K562 (cell line): ENCODE results near the gene ADAD1. TPM values are rescaled to one million over a fixed set of nuclear protein-coding genes. Genes with fewer than 3 reads are reported as not detected.

ENCODE experiments used
- ATAC-seq: fragments of 200-7000 bp; cut with Tn5 transposase; 3 replicates; pipeline ENCODE4 v1.9.1; 2020; ENCODE audit warnings: moderate library complexity
- BruUV-seq: library from RNA; stranded (reverse); fragments of 400-500 nt; replicated peaks from 2 replicates; lab custom pipeline; 2021; lab: Mats Ljungman, UMichigan
- CTCF ChIA-PET: fragments of 300-600 bp; formaldehyde crosslinking; extraction: SDS; loops from one replicate; lab custom pipeline; 2021; ENCODE audit warnings: low intra/inter-chr PET ratio; lab: Yijun Ruan, JAX
- POLR2A ChIA-PET: fragments of 300-600, 350-650 bp; sonication (Branson Sonifier 250); formaldehyde crosslinking; extraction: SDS; loops from one replicate; lab custom pipeline; 2021; ENCODE audit warnings: antibody characterized with exemption, inconsistent platforms; lab: Yijun Ruan, JAX
- DNase-seq, 4 experiments: peaks; one replicate each; pipeline versions ENCODE4 v3.0.0 to v3.0.0-alpha.2; 2011 to 2018; ENCODE audit warnings: low spot score in 3 of 4, mixed read lengths in 3 of 4; ENCODE audit errors: extremely low read depth in 1 of 4
- FAIRE-seq: peaks from 2 replicates; lab custom pipeline; 2011; peaks lifted over from hg19 to GRCh38; lab: Jason Lieb, UNC
- H2AFZ ChIP-seq: 2 replicates; pipeline ENCODE4 v1.6.0; 2011; ENCODE audit warnings: low read depth, low read length, control low read depth, inconsistent platforms
- H3K27ac ChIP-seq: fragments of 200-600 bp; 3 replicates; pipeline ENCODE4 v1.8.0; 2011; ENCODE audit warnings: low read depth, mild to moderate bottlenecking, control low read depth, inconsistent platforms, low read length, moderate library complexity, mixed read lengths; ENCODE audit errors: extremely low read depth
- H3K27me3 ChIP-seq, 2 experiments: fragments of 300-600 bp in 1 of 2; 2 replicates in 1 of 2; 3 replicates in 1 of 2; pipeline versions ENCODE4 v1.6.0 to v1.8.0; 2011; ENCODE audit warnings: inconsistent platforms in 2 of 2, low read length in 2 of 2, mild to moderate bottlenecking in 1 of 2, mixed read lengths in 1 of 2, moderate library complexity in 1 of 2; ENCODE audit not compliant: control insufficient read depth in 2 of 2, insufficient read depth in 2 of 2
- H3K36me3 ChIP-seq: fragments of 300-600 bp; 3 replicates; pipeline ENCODE4 v1.8.0; 2011; ENCODE audit warnings: mild to moderate bottlenecking, low read length, inconsistent platforms; ENCODE audit not compliant: control insufficient read depth, insufficient read depth
- H3K4me1 ChIP-seq, 2 experiments: fragments of 200-600 bp in 1 of 2; replicated peaks in 1 of 2; 2 replicates in 1 of 2; 3 replicates in 1 of 2; pipeline versions ENCODE4 v1.5.1 to v1.8.0; 2011; ENCODE audit warnings: inconsistent platforms in 2 of 2, low read length in 2 of 2, mild to moderate bottlenecking in 1 of 2, mixed read lengths in 1 of 2, moderate library complexity in 1 of 2; ENCODE audit not compliant: control insufficient read depth in 2 of 2, insufficient read depth in 2 of 2
- H3K4me2 ChIP-seq: 2 replicates; pipeline ENCODE4 v1.6.1; 2011; ENCODE audit warnings: low read length, control low read depth, inconsistent platforms, mixed read lengths; ENCODE audit not compliant: insufficient read depth
- H3K4me3 ChIP-seq: fragments of 200-600 bp; sonication (generic), shearing (Covaris generic); 2 replicates; pipeline ENCODE4 v1.5.1; 2016; ENCODE audit warnings: control low read depth, inconsistent platforms
- H3K79me2 ChIP-seq: fragments of 200-600 bp; 3 replicates; pipeline ENCODE4 v1.8.0; 2011; ENCODE audit warnings: low read length, inconsistent platforms; ENCODE audit not compliant: control insufficient read depth, insufficient read depth
- H3K9ac ChIP-seq, 2 experiments: 2 replicates each; pipeline versions ENCODE4 v1.6.0 to v1.6.1; 2011; ENCODE audit warnings: low read depth in 2 of 2, low read length in 2 of 2, control low read depth in 1 of 2, inconsistent platforms in 1 of 2, mild to moderate bottlenecking in 1 of 2, mixed read lengths in 1 of 2; ENCODE audit not compliant: insufficient read depth in 1 of 2
- H3K9me1 ChIP-seq: one replicate; pipeline ENCODE4 v1.6.0; 2011; ENCODE audit warnings: inconsistent platforms, mild to moderate bottlenecking, low read length, moderate library complexity; ENCODE audit not compliant: control insufficient read depth, insufficient read depth
- H3K9me3 ChIP-seq: replicated peaks from 2 replicates; pipeline ENCODE4 v1.5.1; 2011; ENCODE audit warnings: low read depth, low read length, inconsistent platforms; ENCODE audit not compliant: control insufficient read depth, insufficient read depth
- H4K20me1 ChIP-seq: replicated peaks from 2 replicates; pipeline ENCODE4 v1.6.1; 2011; ENCODE audit warnings: low read length, inconsistent platforms, mixed read lengths; ENCODE audit not compliant: control insufficient read depth, insufficient read depth
- CHD1 ChIP-seq: fragments of 200-600 bp; sonication (generic); IDR thresholded peaks from one replicate; pipeline ENCODE4 v1.6.1; 2012; ENCODE audit warnings: mild to moderate bottlenecking, moderate library complexity, low read length, inconsistent platforms
- HINFP ChIP-seq: fragments of 450-650 bp; conservative IDR thresholded peaks from 2 replicates; pipeline ENCODE4 v1.6.1; 2016; ENCODE audit warnings: missing genetic modification characterization, low read depth, mild to moderate bottlenecking, control low read depth, missing compliant biosample characterization
- HMGN3 ChIP-seq: IDR thresholded peaks from 2 replicates; pipeline ENCODE4 v1.6.1; 2011; ENCODE audit warnings: borderline replicate concordance, low read depth, mild to moderate bottlenecking, mixed read lengths, low read length; ENCODE audit not compliant: insufficient read length; ENCODE audit errors: extremely low read depth
- SMAD1 ChIP-seq: fragments of 150-350 bp; IDR thresholded peaks from 2 replicates; pipeline ENCODE4 v1.6.1; 2014; ENCODE audit warnings: low read length, low read depth; ENCODE audit not compliant: partially characterized antibody
- SMARCA5 ChIP-seq: fragments of 450-650 bp; IDR thresholded peaks from 2 replicates; pipeline ENCODE4 v1.6.1; 2016
- SRSF9 ChIP-seq: fragments of 200-400 bp; formaldehyde crosslinking; IDR thresholded peaks from 2 replicates; pipeline ENCODE4 v1.6.1; 2017; ENCODE audit warnings: low read depth, low read length, borderline replicate concordance
- ZBTB12 ChIP-seq: fragments of 250-450 bp; sonication (Bioruptor Pico); IDR thresholded peaks from 2 replicates; pipeline ENCODE4 v1.4.0; 2020
- ZNF561 ChIP-seq: fragments of 450-650 bp; formaldehyde crosslinking; conservative IDR thresholded peaks from 2 replicates; pipeline ENCODE4 v1.4.0; 2020; ENCODE audit warnings: mild to moderate bottlenecking, moderate library complexity
- WGBS: fragments of 100-300 bp; shearing (Covaris generic); methylation state at CpG from one replicate; pipeline ENCODE4 v1.1.6; 2016; ENCODE audit warnings: low coverage, mixed read lengths; ENCODE audit not compliant: insufficient coverage; ENCODE audit errors: missing lambda C conversion rate; 5-methylcytosine and 5-hydroxymethylcytosine counted together
- in situ Hi-C: fragments of 300-500 bp; cut with MboI; formaldehyde crosslinking; loops from 4 replicates; pipeline ENCODE4 v1.15.0; 2018; ENCODE audit warnings: inconsistent platforms, mixed read lengths
- intact Hi-C: fragments of 100-400 bp; cut with micrococcal nuclease; formaldehyde crosslinking; loops from 2 replicates; pipeline ENCODE4 v1.14.2; 2022
- polyA plus RNA-seq, 8 experiments: library from polyadenylated mRNA; depleted of rRNA in 4 of 8; stranded (reverse) in 5 of 8; unstranded in 3 of 8; fragments of >200 nt; fragmentation: Nextera tagmentation in 2 of 8; fragmentation: Illumina TruSeq in 1 of 8; extraction: Ambion mirVana in 2 of 8; extraction: Trizol in 1 of 8; gene quantifications; 2 replicates each; pipeline versions ENCODE4 v1.2.1 to v1.2.3, GENCODE V29; 2011 to 2014; ENCODE audit warnings: inconsistent platforms in 1 of 8, missing spikeins in 1 of 8
- total RNA-seq, 7 experiments: library from RNA; depleted of rRNA in 6 of 7; stranded (reverse); fragments of >200 nt in 6 of 7; fragmentation: Illumina TruSeq in 2 of 7; extraction: Trizol in 2 of 7; gene quantifications; 2 replicates each; pipeline versions ENCODE4 v1.2.1 to v1.2.3, GENCODE V29; 2011 to 2021; ENCODE audit warnings: low replicate concordance in 1 of 7

The ADAD1 gene
- total and polyA plus RNA-seq, 9 of the 15 experiments (the other 6 are each of a cell fraction or from before 2014, with no cell fraction given) = not detected

- Histone ChIP-seq H3K27me3 (no peaks in the 10 kb centered on the region; a peak in 2 of 5 replicates), H3K4me2 (no peak overlapping the region), H2AFZ (no peak overlapping the region), H4K20me1 (no peaks in the 10 kb centered on the region), H3K4me3 (no peak overlapping the region), H3K9me1 (no peaks in the 10 kb centered on the region), H3K9ac (no peak overlapping the region), H3K4me1 (no peaks in the 10 kb centered on the region), H3K36me3 (no peaks in the 10 kb centered on the region), H3K27ac (no peak overlapping the region), H3K9me3 (no peaks in the 10 kb centered on the region), H3K79me2 (no peaks in the 10 kb centered on the region)
- ATAC-seq (no peak), DNase-seq (no peak), FAIRE-seq (no peak)
- ChIA-PET POLR2A (no interaction called here), CTCF (no interaction called here)
- BruUV-seq = no TSS peak
- in situ Hi-C loops = no loop called here
- TF ChIP-seq HMGN3 (no peak), ZBTB12 (no peak), SMARCA5 (no peak), SRSF9 (no peak), SMAD1 (no peak), ZNF561 (CRISPR knock-in tag) (no peak), CHD1 (no peak), HINFP (tag) (no peak)
- 11% methylated on average over 5 of the region's 5 CpGs for WGBS
- intact Hi-C loops = no loop called here
These were observed 52.5 kb downstream of the ADAD1 start for GRCh38 chr4:122431351-122431750.
